HL-60 (cell line): ENCODE data around the gene CEP95.
A peak's percentile ranks its signal among the peaks of the same experiment; 100 is the strongest.

Source experiments
- DNase-seq, 2 experiments: peaks; one replicate each; pipeline ENCODE4 v3.0.0-alpha.2; 2010 to 2020; ENCODE audit warnings: low read depth in 1 of 2, low spot score in 1 of 2
- H3K27ac ChIP-seq: fragments of 250-450 bp; sonication (Bioruptor Pico); replicated peaks from 2 replicates; pipeline ENCODE4 v1.5.1; 2020; ENCODE audit warnings: mild to moderate bottlenecking, moderate library complexity
- H3K27me3 ChIP-seq: fragments of 250-450 bp; sonication (Bioruptor Pico); 2 replicates; pipeline ENCODE4 v1.5.1; 2021; ENCODE audit warnings: mild to moderate bottlenecking, moderate library complexity; ENCODE audit not compliant: insufficient read depth, poor library complexity, severe bottlenecking
- H3K4me3 ChIP-seq: replicated peaks from 2 replicates; pipeline ENCODE4 v1.5.1; 2011; ENCODE audit warnings: mild to moderate bottlenecking, control low read depth, low read length; ENCODE audit not compliant: insufficient read depth
- CTCF ChIP-seq: IDR thresholded peaks from one replicate; pipeline ENCODE4 v1.5.1; 2011; ENCODE audit warnings: low read length, control low read depth, inconsistent platforms; ENCODE audit not compliant: insufficient read depth
- GABPA ChIP-seq: IDR thresholded peaks from 2 replicates; pipeline ENCODE4 v1.6.1; 2012; ENCODE audit warnings: low read depth
- POLR2AphosphoS5 ChIP-seq: IDR thresholded peaks from 2 replicates; pipeline ENCODE4 v1.6.1; 2012; ENCODE audit warnings: low read depth
- REST ChIP-seq: IDR thresholded peaks from 2 replicates; pipeline ENCODE4 v1.6.1; 2012; ENCODE audit warnings: low read depth; ENCODE audit not compliant: insufficient replicate concordance
- SPI1 ChIP-seq: IDR thresholded peaks from 2 replicates; pipeline ENCODE4 v1.6.1; 2012; ENCODE audit warnings: low read depth, mild to moderate bottlenecking, borderline replicate concordance

The CEP95 gene

GRCh38 chr17:64502021-64502420, 4.8 kb upstream of the CEP95 start:
- TF ChIP-seq SPI1 (no peak), CTCF (no peak), REST (no peak), POLR2AphosphoS5 (no peak), GABPA (no peak)
- DNase-seq: peak in 1 of 2 experiments; percentile 38
- no peak overlapping the region for H3K27ac ChIP-seq
- H3K27me3 ChIP-seq: no peaks in the 10 kb centered on the region
- H3K4me3 ChIP-seq: no peak overlapping the region

GRCh38 chr17:64502809-64503208, 4.0 kb upstream of the CEP95 start:
- Histone ChIP-seq H3K4me3 (no peak overlapping the region), H3K27ac (no peak overlapping the region), H3K27me3 (no peaks in the 10 kb centered on the region)
- peak in 1 of 2 experiments; percentile 29 for DNase-seq
- no peak for TF ChIP-seq SPI1
- TF ChIP-seq CTCF: no peak
- TF ChIP-seq GABPA: no peak
- TF ChIP-seq REST: no peak
- no peak for TF ChIP-seq POLR2AphosphoS5

GRCh38 chr17:64503341-64503740, 3.4 kb upstream of the CEP95 start:
- H3K27ac ChIP-seq: no peak overlapping the region
- peak in 1 of 2 experiments; percentile 38 for DNase-seq
- H3K27me3 ChIP-seq: no peaks in the 10 kb centered on the region
- H3K4me3 ChIP-seq: no peak overlapping the region
- TF ChIP-seq CTCF (no peak), GABPA (no peak), REST (no peak)
